Activated T-cell treated with anti-CD3 and anti-CD28 coated beads, Interleukin-2, amount 50 U/mL, for 72 hours (primary cell): ENCODE measurements around the gene TARBP2. TPM values are rescaled to one million over a fixed set of nuclear protein-coding genes. Genes with fewer than 3 reads are reported as not detected.

ENCODE experiments used
- ATAC-seq, 2 donors: fragments of 150-1000 bp; cut with Tn5 transposase; replicated peaks in 1 of 2; 2 replicates each; pipeline ENCODE4 v1.10.0; 2021; ENCODE audit warnings: moderate library complexity in 2 of 2, mild to moderate bottlenecking in 1 of 2
- DNase-seq, 2 donors: peaks; one replicate each; pipeline ENCODE4 v3.0.0; 2021 to 2022; ENCODE audit warnings: mixed read lengths in 1 of 2
- H3K27ac Mint-ChIP-seq: one replicate; pipeline ENCODE4 v1.8.0; 2022; ENCODE audit warnings: mild to moderate bottlenecking, moderate library complexity, mixed read lengths
- H3K27me3 Mint-ChIP-seq: one replicate; pipeline ENCODE4 v1.8.0; 2022; ENCODE audit warnings: low read depth, mixed read lengths
- H3K36me3 Mint-ChIP-seq, 2 donors: one replicate each; pipeline ENCODE4 v1.8.0; 2022; ENCODE audit warnings: mixed read lengths in 2 of 2, mild to moderate bottlenecking in 1 of 2; ENCODE audit not compliant: insufficient read depth in 2 of 2
- H3K4me1 Mint-ChIP-seq: one replicate; pipeline ENCODE4 v1.8.0; 2022; ENCODE audit warnings: low read depth, mixed read lengths
- H3K4me3 Mint-ChIP-seq, 2 donors: one replicate each; pipeline ENCODE4 v1.8.0; 2022; ENCODE audit warnings: mild to moderate bottlenecking in 2 of 2, mixed read lengths in 2 of 2, moderate library complexity in 2 of 2
- H3K9me3 Mint-ChIP-seq, 2 donors: one replicate each; pipeline ENCODE4 v1.8.0; 2022; ENCODE audit warnings: mixed read lengths in 2 of 2
- total RNA-seq, 2 donors: library from RNA; stranded (reverse); gene quantifications; one replicate each; pipeline ENCODE4 v1.2.3, GENCODE V29; 2022

Gene TARBP2
- total RNA-seq, 2 donors from 2014 or later = 37.7 to 40.7 TPM

GRCh38 chr12:53464685-53465418 lies 36.2 kb upstream of the TARBP2 start:
- H3K27me3 Mint-ChIP-seq = no peaks in the 10 kb centered on the region
- DNase-seq = no peak
- H3K36me3 Mint-ChIP-seq = peaks cover 34 to 73% of the 10 kb centered on the region in 2 donors
- no peaks in the 10 kb centered on the region for H3K9me3 Mint-ChIP-seq
- peaks cover 44% of the 10 kb centered on the region for H3K4me1 Mint-ChIP-seq
- peak overlapping the region; percentile 57 for H3K27ac Mint-ChIP-seq
- H3K4me3 Mint-ChIP-seq = no peak overlapping the region
- ATAC-seq = peak in 1 of 2 donors; percentile 21

DNA sequence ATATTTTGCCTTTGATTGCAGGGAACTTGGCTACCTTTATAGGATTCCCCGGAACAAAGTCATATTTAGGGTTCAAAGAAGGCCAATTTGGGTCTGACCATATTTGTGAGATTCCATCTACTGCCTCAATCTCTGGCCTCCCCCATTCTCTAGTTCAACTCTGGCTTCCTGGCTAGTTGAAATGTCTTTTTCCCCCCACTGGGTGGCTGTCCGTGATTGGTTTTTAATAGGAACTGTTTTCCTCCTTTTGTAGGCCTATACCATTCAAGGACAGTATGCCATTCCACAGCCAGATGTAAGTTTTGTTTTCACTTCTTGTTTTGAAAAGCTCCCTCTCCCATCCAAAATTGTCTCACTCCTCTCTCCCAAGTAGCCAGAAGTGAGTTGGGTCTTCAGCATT lies 35.4 kb upstream of the TARBP2 start:
- no peak overlapping the region for H3K4me3 Mint-ChIP-seq
- ATAC-seq (no peak), DNase-seq (no peak)
- H3K27ac Mint-ChIP-seq = peak overlapping the region; percentile 19
- H3K9me3 Mint-ChIP-seq = no peaks in the 10 kb centered on the region
- H3K4me1 Mint-ChIP-seq = peaks cover 40% of the 10 kb centered on the region
- H3K36me3 Mint-ChIP-seq = peaks cover 31 to 67% of the 10 kb centered on the region in 2 donors
- no peaks in the 10 kb centered on the region for H3K27me3 Mint-ChIP-seq

- DNase-seq (no peak), ATAC-seq (no peak)
- Mint-ChIP-seq H3K4me1 (peaks cover 41% of the 10 kb centered on the region), H3K27me3 (no peaks in the 10 kb centered on the region), H3K9me3 (no peaks in the 10 kb centered on the region), H3K27ac (peak overlapping the region; percentile 59), H3K36me3 (peaks cover 28 to 64% of the 10 kb centered on the region in 2 donors), H3K4me3 (no peak overlapping the region)
These were observed 34.4 kb upstream of the TARBP2 start for GRCh38 chr12:53466640-53467039.

GRCh38 chr12:53467082-53467481 lies 34.0 kb upstream of the TARBP2 start:
- Mint-ChIP-seq H3K36me3 (peaks cover 33 to 65% of the 10 kb centered on the region in 2 donors), H3K27ac (peak overlapping the region; percentile 81), H3K4me3 (no peak overlapping the region), H3K9me3 (no peaks in the 10 kb centered on the region), H3K27me3 (no peaks in the 10 kb centered on the region), H3K4me1 (peaks cover 45% of the 10 kb centered on the region)
- ATAC-seq (no peak), DNase-seq (no peak)

GRCh38 chr12:53467880-53468279 lies 33.2 kb upstream of the TARBP2 start:
- H3K9me3 Mint-ChIP-seq = no peaks in the 10 kb centered on the region
- H3K27ac Mint-ChIP-seq = peak overlapping the region; percentile 81
- peaks cover 53% of the 10 kb centered on the region for H3K4me1 Mint-ChIP-seq
- peaks cover 34 to 61% of the 10 kb centered on the region in 2 donors for H3K36me3 Mint-ChIP-seq
- no peak overlapping the region for H3K4me3 Mint-ChIP-seq
- H3K27me3 Mint-ChIP-seq = no peaks in the 10 kb centered on the region
- no peak for DNase-seq
- ATAC-seq = no peak

GRCh38 chr12:53468282-53468681 lies 32.8 kb upstream of the TARBP2 start:
- Mint-ChIP-seq H3K9me3 (no peaks in the 10 kb centered on the region), H3K27me3 (no peaks in the 10 kb centered on the region), H3K27ac (peak overlapping the region; percentile 34), H3K36me3 (peaks cover 32 to 59% of the 10 kb centered on the region in 2 donors), H3K4me3 (no peak overlapping the region), H3K4me1 (peaks cover 57% of the 10 kb centered on the region)
- DNase-seq = no peak
- ATAC-seq = no peak

DNA sequence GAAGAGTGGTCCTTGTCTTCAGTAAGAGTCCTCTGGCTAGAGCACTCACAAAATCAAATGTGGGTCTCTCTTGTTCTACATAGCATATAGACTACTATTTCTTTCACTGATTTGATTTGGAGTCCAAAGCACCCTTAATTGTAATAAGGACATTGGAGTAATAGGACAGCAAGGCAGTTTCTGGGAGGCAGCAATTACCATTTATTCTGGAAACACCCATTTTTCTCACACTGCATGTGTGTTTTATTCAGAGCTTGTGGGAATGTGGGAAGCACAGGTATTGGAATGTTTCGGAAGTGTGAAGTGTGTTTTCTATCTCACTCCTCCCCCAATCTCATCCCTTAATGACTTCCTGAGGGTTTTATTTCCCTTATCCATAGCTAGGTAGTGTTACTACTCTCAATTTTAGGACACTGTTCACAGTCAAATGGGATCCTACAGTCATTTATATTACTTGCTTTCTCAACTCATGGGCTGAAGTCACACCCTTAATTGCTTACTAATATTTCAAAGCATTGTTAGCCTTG lies 29.0 kb upstream of the TARBP2 start:
- Mint-ChIP-seq H3K9me3 (no peaks in the 10 kb centered on the region), H3K4me1 (peaks cover 75% of the 10 kb centered on the region), H3K36me3 (peaks cover 23 to 63% of the 10 kb centered on the region in 2 donors), H3K27me3 (no peaks in the 10 kb centered on the region), H3K27ac (peak overlapping the region; percentile 90), H3K4me3 (peak overlapping the region in 1 of 2 donors; percentile 65)
- DNase-seq (no peak), ATAC-seq (no peak)

- Mint-ChIP-seq H3K27me3 (no peaks in the 10 kb centered on the region), H3K4me1 (peaks cover 72% of the 10 kb centered on the region), H3K36me3 (peaks cover 20 to 56% of the 10 kb centered on the region in 2 donors), H3K4me3 (peak overlapping the region; percentile 18 to 80), H3K9me3 (no peaks in the 10 kb centered on the region), H3K27ac (peak overlapping the region; percentile 99)
- peak in 1 of 2 donors; percentile 12 for ATAC-seq
- no peak for DNase-seq
These were observed 27.0 kb upstream of the TARBP2 start for GRCh38 chr12:53474077-53474476.

DNA sequence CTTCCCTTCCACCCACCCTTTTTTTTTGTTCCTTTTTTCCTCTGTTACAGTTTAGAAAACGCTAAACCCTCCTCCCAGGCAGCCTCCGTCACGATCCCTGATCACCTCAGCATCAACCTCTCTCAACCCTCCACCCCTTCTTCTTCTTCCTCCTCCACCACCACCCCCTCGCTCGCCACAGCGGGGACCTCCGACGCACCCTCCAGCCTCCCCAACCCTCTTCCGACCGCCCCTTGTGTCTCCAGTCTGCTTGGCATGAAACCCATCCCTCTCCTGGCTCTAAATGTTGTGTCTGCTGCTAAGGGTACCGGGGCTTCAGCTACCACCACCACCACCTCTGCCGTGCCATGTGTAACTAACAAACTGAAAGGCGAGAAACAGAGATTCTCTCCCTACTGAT lies 26.3 kb upstream of the TARBP2 start:
- H3K4me1 Mint-ChIP-seq = peaks cover 72% of the 10 kb centered on the region

DNA sequence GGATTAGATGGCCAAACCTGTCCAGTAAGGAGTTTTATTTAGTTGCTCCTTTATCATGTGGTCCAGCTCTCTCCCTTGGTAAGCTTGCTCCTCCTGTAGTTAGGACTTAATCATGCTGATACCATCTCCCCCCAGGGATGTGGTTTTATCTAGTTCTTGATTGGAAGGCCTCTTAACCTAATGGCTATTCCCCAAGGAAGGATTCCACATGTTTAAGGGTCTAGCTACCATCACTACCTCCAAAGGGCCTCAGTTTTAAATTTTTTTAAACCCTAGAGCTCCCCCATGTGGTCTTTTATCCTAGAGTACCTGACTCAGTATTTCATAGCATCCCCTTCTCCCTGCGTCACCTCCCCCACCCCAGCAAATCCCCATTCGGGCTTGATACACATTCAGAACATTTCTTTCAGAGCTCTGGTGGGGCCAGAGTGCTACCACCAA lies 24.3 kb upstream of the TARBP2 start:
- DNase-seq (no peak), ATAC-seq (peak; percentile 24 to 35)
- Mint-ChIP-seq H3K27ac (peak overlapping the region; percentile 99), H3K4me3 (no peak overlapping the region), H3K4me1 (peaks cover 59% of the 10 kb centered on the region), H3K9me3 (no peaks in the 10 kb centered on the region), H3K36me3 (peaks cover 18 to 58% of the 10 kb centered on the region in 2 donors), H3K27me3 (no peaks in the 10 kb centered on the region)

More for the DNA sequence above, 26.3 kb upstream of the TARBP2 start:
- no peak for DNase-seq
- ATAC-seq = peak; percentile 20 to 32
- Mint-ChIP-seq H3K27me3 (no peaks in the 10 kb centered on the region), H3K4me3 (peak overlapping the region; percentile 18 to 80), H3K27ac (peak overlapping the region; percentile 99), H3K36me3 (peaks cover 22 to 62% of the 10 kb centered on the region in 2 donors), H3K9me3 (no peaks in the 10 kb centered on the region)

GRCh38 chr12:53478865-53479264 lies 22.2 kb upstream of the TARBP2 start:
- H3K27ac Mint-ChIP-seq = peak overlapping the region; percentile 84
- H3K9me3 Mint-ChIP-seq = no peaks in the 10 kb centered on the region
- H3K27me3 Mint-ChIP-seq = no peaks in the 10 kb centered on the region
- DNase-seq = no peak
- peaks cover 43% of the 10 kb centered on the region for H3K4me1 Mint-ChIP-seq
- peak in 1 of 2 donors; percentile 20 for ATAC-seq
- H3K4me3 Mint-ChIP-seq = no peak overlapping the region
- peaks cover 15 to 48% of the 10 kb centered on the region in 2 donors for H3K36me3 Mint-ChIP-seq

GRCh38 chr12:53479331-53479730 lies 21.8 kb upstream of the TARBP2 start:
- Mint-ChIP-seq H3K9me3 (no peaks in the 10 kb centered on the region), H3K27me3 (no peaks in the 10 kb centered on the region), H3K4me3 (no peak overlapping the region), H3K4me1 (peaks cover 40% of the 10 kb centered on the region), H3K36me3 (peaks cover 17 to 43% of the 10 kb centered on the region in 2 donors), H3K27ac (peak overlapping the region; percentile 84)
- DNase-seq = no peak
- ATAC-seq = no peak

DNA sequence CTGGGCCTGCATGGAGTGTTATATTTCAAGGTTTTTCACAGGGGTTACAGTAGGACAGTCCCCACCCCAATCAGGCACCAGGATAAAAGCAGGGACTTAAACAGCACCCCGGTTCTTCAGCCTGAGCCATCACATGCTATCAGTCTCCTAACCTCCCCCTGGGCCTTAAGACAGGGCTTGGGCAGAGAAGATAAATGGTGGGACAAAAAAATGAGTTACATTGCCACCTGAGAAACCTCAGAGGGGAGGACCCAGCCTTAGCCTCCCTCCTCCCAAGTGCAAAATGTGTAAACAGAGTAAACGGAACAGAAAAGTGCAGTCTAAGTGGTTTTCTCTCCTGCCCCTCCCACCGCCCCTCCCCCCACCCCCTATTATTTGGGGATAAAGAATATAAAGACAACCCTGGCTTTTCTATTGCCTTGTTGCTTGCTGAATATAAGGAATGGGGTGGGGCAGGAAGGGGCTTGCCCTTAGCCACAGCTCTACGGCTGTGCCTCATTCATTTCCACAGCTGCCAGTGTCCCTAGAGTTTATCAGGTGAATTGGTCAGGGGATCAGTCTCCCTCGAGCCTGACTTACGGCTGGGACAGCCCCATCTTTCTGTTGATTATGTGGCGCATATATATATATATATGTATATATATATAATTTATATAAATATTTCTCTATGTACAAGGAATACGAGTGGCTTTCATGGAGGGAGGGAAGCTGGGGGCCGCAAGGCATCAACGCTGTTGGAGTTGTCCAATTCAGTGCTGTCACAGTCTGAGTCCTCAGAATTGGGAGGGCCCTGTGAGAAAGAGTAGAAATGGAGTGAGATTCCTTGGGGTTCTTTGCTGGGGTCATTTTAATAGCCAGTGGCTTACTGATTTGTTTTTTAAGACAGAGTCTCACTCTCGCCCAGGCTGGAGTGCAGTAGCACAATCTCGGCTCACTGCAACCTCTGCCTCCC lies 20.3 kb upstream of the TARBP2 start:
- DNase-seq = no peak
- no peaks in the 10 kb centered on the region for H3K27me3 Mint-ChIP-seq
- no peak for ATAC-seq
- H3K4me1 Mint-ChIP-seq = peaks cover 28% of the 10 kb centered on the region
- no peak overlapping the region for H3K27ac Mint-ChIP-seq
- no peak overlapping the region for H3K4me3 Mint-ChIP-seq
- H3K36me3 Mint-ChIP-seq = peaks cover 15 to 34% of the 10 kb centered on the region in 2 donors
- H3K9me3 Mint-ChIP-seq = no peaks in the 10 kb centered on the region
